GM04503 (cell line): ENCODE data around the gene GPATCH8.
"Not testable (repeated sequence)": the region's sequence is repeated elsewhere in the genome, so short reads cannot be mapped to it uniquely, and the experiment has no call there.

Experiments used
- DNase-seq: peaks from one replicate; pipeline ENCODE4 v3.0.0-alpha.2; 2012; ENCODE audit warnings: low read depth

Gene GPATCH8

DNA sequence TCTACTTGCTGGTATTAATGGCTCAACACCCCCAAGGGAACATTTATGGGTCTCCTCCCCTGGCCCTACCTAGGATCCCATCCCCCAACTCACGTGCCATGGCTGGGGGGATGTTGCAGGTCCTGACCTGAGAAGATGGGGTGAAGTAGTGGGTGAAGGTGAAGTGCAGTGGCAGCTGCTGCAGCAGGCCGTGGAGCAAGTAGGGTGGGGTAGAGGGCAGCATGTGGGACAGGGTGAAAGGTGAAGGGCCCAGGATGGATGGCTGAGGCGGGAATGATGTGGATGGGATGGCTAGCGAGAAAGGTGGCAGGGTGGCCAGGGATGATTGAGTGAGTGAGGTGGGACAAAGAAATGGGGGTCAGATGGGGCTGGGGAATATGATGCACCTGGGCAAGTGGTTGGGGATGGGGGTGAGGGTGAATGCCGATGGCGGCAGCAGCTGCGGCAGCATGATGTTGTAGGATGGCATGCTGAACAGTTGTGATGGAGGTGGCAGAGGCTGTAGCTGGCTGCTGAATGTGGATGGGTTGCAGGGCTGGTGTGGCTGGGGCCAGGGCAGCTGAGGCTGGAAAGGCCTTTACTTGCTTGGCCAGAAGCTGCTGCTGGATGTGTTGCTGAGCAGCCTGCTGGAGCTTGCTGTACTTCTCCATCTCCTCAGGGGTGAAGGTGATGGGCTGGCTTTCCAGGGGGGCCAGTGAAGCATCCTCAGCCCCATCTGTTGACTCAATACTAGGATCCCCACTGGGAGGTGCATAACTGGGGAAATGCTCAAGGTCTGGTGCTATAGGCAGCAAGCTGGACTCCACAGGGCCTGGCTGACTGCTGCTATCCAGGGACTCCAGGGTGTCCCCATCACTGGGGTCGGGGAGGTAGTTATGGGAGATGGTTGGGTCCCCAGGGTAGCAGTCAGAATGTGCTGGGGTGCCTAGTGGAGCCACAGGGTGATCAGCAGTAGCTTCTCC lies 105.4 kb downstream of the GPATCH8 start:
- no peak for DNase-seq

DNA sequence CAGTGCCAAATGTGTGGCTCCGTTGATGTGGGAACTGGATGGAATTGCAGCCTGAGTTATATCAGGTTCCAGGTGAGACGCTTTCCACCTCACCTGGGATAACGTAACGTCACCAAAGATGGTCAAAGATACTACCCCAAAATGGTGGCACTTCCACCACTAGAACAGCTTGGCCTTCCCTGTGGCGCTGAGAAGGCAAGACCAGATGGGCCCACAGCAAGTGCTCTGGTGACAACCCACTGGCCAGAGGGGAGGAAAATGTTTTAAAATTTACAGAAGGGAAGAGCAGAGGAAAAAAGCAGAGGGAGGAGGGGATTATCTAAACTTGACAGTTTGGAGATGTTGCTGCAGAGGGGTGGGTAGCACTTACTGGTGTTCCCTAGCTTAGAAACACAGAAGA lies 106.3 kb downstream of the GPATCH8 start:
- DNase-seq: no peak

DNA sequence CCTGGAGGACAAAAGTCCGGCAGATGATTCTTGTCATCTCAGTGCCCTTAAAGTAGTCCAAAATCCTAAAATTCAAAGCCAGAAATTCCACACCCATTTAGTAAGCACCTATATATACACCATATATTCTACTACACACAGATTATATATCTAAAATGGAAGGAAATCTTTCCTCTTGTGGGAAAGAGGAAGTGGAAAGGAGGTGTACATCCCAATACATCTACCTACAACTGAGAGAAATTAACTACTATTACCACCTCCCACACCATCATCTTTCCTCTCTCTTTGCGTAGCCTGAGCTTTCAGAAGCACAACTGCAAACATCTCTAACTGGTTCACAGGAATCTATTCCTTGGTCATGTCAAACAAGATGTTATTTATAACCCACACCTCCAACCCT lies 108.4 kb downstream of the GPATCH8 start:
- DNase-seq: no peak

DNA sequence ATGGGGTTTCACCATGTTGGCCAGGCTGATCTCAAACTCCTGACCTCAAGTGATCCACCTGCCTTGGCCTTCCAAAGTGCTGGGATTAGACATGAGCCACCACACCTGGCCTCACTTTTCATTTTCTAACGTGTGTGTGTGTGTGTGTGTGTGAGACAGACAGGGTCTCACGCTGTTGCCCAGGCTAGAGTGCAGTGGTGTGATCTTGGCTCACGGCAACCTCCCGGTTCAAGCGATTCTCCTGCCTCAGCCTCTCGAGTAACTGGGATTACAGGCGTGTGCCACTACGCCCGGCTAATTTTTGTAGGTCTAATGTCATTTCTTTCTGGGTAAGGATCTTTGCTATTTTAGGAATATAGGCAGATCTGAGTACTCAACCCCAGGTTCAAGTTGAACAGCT lies 109.1 kb downstream of the GPATCH8 start:
- DNase-seq: not testable (repeated sequence)

DNA sequence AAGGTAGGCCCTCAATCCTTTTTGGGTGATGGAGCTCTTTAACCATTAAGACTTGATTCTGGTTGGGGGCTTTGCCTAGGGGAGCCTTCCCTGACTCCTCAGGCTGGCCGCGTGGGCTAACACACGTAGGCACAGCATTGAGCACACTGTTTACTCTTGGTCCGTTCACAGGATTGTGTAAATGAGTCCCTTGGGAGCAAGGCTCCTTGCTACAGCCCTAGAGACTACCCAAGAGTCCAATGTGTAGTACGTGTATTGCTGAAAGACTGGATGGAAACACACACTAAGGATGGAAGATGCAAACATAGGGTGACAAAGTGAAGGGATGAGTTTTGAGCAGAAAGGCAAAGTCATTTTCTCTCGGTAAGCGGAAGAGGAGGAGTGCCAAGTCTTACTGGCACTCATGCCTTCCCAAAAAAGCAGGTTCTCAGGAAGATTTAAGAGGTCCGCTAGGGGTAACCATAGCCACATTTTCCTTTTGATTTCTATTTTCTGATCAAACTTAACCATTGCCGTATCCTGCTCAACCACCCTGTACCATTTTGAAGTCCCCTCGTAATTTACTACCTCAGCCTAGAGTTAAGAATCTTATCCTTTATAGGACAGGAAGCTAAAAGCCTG lies 112.8 kb downstream of the GPATCH8 start:
- DNase-seq: no peak

DNA sequence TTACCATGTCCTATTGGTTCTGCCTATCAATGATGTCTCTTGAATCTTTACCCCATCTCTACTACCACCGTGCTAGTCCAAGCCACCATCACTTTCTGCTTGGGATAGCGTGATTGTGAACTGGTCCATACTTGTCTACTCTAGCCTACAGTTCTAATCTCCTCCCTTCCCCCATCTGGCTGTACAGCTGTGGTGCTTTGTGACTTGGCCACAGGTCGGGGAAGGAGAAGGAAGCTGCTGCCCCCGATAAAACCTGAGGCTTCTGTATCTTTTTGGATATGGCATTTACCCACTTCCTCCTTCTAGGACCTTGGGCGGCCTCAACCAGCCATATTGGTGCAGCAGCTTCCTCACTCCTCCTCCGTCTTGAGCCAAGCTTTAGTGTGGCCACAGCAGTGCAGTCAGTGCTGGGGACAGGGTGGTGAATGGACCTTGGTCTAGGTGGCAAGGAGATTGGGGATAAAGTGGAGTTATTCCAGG lies 113.4 kb downstream of the GPATCH8 start:
- DNase-seq: no peak

DNA sequence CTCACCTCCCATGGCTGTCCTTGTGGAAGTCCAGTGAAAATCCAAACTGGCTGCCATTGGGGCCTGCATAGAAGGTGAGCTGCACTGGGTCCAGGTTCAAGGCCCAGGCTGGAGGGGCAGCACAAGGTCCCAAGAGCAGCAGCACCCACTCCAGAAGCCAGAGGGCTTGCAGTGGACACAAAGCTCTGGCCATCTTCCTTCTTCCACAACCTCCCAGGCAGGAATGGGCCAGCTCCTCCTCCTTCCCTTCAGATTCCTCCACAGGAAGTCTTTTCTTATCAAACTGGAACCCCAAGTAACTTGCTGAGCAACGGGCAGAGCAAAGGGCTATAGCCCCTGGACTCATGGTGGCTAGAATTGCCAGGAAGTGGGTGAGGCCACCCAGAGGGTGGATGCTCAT lies 113.9 kb downstream of the GPATCH8 start, which contains the start of gene ITGA2B:
ITGA2B (minus strand) TSS at position 369 of the 400 bp plus-strand sequence; CDS start at position 193, 176 bp downstream.
- DNase-seq: no peak

DNA sequence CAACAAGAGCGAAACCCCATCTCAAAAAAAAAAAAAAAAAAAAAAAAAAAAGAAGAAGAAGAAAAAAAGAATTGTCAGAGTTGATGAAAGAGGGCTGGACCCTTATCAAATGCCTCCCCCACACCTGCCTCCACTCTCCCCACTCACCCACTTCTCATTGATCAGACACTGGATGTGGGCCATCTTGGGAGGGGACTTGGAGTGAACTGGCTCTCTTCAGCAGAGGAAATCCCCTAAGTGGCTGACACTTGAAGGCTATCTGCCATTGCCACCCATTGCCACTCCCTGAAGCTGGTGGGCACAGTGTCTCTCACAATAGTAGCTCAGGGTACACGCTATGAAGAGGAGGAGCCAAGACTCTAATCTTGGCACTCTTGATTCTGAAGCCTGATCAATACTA lies 115.4 kb downstream of the GPATCH8 start:
- no peak for DNase-seq

DNA sequence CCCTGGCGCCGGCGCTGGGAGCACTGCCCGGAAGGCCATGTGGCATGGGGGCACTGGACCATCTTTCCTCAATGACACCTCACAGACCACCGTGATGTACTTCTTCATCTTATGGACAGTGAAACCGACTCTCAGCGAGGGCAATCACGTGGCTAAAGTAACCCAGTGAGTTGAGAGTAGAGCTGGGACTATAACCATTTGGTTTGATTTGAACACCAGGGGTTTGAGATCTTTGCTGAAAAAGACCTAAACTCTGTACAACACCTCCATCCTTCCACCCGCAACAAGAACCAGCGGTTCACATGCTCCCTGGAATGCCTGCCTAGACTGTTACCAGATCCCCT lies 117.1 kb downstream of the GPATCH8 start:
- no peak for DNase-seq

DNA sequence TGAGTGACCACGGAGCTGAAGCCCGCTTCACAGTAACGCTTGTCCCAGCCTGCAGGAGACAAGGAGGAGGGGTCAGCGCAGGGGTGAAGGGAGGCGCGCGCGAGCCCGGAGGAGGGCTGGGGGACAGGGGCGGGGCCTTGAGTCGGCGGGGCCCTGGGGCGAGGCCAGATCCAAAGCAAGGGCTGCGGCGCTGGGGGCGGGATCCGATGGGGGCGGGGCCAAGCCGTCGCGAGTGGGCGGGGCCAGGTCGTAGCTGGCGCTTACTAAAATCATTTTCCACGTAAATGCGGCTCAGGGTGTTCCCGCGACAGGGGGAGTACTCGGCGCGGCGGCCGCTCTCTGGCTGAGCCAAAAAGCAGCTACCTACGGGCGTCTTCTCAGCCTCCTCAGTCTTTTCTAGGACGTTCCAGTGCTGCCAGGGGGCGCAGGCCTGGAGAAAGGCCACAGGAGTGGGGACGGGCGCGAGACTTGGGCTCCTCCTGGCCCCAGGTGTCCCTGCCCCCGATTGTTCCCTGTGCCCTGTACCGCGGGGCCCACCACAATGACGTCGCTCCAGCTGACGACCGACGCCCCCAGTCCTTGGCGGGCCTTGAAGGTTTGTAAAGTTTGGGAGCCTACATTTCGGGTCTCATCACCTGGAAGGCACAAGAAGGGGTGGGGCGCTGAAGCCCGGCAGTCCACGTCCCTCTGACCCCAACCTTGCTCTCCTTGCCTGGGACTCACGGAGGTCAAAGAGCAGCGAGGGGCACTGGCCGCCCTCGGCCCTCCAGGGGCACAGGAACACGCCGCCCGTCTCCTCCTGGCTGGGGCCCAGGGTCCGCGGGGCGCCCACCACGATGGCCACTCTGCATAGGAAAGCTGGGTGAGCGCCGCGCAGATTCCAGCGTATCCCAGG lies 117.7 kb downstream of the GPATCH8 start:
- no peak for DNase-seq

DNA sequence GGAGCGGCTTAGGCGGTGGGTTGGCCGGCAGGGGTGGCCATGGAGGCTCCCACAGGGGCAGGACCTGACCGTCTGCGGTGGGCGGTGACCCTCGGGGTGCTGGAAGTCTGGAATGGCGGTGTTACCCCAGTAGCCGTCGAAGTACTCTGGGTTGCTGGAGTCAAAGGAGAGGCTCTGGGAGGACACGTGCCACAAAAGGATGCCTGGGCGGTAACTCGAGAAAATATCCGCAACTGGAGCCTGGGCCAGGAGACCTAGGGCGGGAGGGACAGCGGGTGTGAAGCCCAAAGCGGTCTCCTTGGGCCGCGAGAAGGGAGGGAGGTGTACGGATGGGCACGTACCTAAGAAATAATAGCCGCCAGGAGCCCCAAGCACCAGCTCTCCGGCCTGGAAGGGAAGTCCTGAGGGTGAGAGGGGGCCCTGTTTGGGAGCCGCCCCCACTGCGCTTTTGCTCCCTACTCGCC lies 118.4 kb downstream of the GPATCH8 start:
- DNase-seq: no peak

DNA sequence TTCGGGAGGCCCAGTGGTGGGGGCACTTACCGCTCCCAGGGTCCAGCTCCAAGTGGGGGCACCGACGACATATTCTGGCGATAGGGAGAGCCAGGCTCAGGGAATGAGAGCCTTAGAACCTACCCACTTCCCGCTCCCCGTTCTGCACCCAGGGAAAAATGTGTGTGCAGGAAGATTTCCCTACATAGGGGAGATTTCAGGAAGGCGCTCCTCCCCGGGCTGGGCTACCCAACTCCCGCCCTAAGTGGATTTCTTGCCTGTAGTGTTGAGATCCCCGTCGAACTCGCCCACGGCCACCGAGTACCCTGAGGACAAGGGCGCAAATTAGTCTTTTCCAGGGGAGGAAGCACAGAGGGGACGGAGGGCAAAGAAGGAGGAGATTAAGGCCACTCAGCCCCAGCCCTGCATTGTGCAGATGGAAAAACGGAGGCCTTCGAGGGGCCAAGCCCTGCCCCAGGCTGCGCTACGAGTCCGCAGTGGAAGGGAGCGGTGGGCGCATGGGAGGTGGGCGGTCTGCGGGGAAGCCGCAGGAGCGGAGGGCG lies 118.9 kb downstream of the GPATCH8 start:
- DNase-seq: no peak

DNA sequence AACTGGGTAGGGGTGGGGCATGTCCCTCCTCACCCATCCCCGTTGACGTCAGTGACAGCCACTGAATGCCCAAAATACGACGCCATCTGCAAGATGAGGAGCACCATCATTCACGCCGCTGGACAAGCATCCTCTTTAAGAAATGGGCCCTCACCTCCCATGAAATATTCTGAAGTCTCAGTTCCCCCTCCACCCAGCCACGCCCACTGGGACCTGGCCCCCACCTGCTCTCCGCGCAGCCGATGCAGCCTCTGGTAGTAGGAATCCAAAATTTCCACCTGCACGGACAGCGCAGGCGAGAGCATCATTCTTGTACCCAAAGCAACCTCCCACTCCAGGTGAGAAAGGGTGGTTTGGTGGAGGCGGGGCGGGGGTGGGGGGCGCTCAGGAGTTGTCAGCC lies 119.3 kb downstream of the GPATCH8 start:
- no peak for DNase-seq

DNA sequence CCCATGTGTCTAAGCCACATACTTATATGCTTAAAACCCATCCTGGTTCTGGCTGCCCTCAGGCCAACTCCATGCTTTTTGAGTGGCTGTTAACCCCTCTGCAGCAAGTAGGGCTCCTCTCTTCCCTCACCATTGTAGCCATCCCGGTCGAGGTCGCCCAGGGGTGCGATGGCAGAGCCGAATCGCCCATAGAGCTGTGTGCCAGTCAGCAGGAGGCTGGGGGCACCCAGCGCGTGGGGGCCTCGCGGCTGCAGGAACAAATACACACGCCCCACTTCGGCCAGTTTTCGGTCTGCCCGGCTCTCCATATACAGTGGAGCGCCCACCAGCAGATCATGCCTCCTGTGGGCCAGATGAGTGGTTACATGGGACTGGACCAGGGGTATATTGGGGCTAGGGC lies 119.8 kb downstream of the GPATCH8 start:
- no peak for DNase-seq

DNA sequence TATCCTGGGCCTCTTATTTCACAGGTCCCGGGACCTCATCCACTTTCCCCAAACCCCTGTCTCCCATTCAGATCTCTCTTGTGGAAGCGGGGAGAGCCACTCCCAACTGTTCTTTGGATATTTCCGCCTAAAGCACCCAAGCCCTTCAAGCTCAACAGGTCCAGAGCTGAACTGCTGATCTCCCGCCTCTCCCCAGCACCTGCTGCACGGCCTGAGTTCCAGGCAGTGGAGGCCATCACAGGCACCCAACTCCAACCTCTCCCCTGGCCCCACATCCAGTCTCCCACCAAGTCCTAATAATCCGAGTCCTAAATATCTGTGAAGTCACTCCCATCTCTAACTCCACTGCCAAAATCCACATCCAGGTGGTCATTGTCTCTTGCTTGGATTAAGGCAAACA lies 120.3 kb downstream of the GPATCH8 start:
- no peak for DNase-seq

DNA sequence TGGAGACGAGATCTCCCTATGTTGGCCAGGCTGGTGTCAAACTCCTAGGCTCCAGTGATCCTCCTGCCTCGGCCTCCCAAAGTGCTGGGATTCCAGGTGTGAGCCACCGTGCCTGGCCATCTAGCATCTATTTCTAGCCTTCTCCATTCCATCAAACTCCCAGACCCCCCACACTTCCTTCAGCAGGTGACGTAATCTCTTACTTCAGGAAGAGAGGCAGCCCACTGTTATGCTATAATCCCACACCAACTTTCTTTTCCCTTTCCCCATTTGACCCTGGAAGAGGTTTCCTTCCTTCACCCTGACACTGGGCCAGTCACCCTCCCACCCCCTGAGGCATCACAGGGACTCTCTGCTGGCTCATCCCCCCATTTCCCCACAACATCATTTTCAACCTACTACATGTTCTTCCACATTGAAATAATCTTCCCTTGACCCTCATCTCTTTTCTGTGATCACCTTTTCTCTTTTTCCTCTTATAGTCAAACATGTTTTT lies 121.3 kb downstream of the GPATCH8 start:
- no peak for DNase-seq

DNA sequence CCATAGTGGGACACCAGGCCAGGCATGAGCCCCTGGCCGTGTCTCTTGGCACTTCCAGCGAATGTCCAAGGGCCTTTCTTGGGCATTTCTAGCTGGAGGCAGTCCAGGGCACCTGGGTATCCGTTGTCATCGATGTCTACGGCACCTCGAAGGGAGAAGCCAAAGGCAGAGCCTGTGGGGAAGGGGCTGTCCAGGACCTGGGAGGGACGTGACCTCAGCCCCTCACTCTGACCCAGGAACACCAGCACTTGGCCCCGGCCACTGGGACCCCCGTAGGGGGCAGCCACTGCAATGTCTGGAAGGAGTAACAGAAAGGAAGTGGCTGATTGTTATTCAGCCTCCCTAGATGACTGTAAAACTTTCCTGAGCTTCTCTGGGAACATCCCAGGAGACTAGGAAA lies 122.4 kb downstream of the GPATCH8 start:
- DNase-seq: no peak

DNA sequence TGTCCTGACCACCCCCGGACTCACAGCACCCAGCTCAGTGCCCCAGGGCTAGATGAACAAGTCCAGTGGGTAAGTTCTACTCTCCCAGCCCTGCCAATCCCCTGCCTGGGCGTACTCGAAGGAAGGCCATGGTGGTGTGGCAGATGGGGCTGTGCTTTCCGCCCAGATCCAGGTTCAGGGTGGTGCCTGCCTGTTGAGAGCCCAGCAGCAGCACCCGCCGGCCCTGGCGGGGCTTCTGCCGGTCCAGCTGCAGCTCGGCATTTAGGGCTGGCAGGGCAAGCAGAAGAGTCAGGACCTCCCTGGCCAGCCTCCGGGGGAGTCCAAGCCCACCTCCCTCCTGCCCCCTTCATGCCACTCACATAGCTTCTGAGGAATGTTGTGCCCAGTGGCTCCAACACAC lies 123.3 kb downstream of the GPATCH8 start:
- DNase-seq: no peak

DNA sequence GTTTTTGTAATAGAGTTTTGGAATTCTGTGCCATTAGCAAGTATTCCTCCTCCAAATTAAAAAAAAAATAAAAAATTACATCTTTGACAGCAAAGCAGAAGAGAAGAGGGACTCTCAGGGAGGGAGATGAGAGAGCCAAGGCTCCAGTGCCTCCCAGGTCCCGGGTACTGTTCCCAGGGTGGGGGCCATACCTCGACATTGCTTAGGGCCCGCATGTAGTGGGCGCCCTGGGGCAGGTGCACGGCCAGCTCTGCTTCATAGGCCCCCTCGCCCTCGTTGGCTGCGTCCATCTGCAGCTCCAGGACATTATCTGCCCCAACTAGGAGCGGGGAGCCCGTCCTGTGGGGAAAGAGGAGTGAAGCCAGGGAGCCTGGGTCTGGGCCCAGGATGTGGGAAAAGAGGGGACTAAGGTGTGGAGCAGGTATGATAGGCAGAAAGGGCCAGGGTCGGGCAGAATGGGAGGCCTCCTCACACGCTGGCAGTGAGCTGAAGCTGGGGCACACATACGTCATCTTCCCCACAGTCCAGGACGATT lies 125.0 kb downstream of the GPATCH8 start:
- DNase-seq: no peak

DNA sequence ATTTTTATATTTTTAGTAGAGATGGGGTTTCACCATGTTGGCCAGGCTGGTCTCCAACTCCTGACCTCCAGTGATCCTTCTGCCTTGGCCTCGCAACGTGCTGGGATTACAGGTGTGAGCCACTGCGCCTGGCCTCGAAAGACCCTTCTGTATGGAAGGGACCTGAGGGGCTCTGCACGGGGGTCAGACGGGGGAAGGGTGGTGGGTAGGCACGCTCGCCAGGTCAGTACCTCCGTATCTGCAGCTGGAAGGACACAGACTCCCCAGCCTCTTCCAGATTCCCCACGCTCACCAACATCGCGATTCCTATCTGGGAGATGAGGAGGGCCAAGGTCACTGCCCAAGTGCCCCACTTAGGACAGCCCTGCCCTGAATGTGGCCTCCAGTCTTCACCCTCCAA lies 126.4 kb downstream of the GPATCH8 start:
- no peak for DNase-seq

DNA sequence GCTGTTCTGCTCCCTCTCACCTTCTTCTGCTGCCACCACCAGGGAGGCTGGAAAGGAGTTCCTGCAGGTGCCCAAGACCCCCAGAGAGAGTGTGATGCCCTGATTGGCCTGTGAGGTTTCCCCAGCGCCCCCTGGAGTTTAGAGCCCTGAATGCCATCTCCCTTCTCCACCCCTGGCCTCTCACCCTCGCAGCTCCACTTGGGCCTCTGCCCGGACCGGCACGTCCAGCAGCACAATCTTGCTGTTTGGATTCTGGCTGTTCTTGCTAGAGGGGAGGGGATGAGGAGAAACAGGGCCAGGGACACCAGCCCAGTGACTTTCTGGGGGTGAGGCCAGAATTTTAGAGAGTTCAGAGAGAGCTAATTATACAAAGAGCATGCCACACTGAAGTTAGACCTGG lies 127.1 kb downstream of the GPATCH8 start:
- no peak for DNase-seq
